Measurements from ENCODE around the gene PTPRE.

Gene PTPRE

DNA sequence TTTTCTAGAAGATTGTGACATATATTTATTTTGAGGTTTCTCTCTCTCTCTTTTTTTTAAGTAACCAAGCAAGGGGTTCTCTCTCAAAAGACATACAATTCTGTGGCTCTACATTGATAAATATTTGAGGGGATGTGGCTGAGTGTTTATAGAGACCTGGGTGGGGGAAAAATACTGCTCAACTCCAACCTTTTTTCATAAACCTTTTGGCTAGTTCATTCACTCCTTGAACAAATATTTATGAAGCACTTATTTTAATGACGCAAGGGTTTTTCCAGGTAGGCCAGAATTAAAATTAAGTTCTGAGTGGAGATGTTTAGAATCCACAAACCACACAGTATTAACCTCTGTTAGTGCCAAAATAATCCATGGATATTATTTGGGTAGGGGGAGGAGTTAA lies 100.2 kb downstream of the PTPRE start:
- Histone ChIP-seq H3K4me3 (replicated peaks; ENCODE audit: insufficient read depth, low read length) (no peak overlapping the region), H3K27me3 (ENCODE audit: insufficient read depth, poor library complexity, severe bottlenecking) (peaks cover 2% of the 10 kb centered on the region), H3K27ac (replicated peaks) (no peak overlapping the region)
- no peak for DNase-seq (ENCODE audit: low read depth in 1 of 2, low spot score in 1 of 2)
- TF ChIP-seq, protein P1, sequence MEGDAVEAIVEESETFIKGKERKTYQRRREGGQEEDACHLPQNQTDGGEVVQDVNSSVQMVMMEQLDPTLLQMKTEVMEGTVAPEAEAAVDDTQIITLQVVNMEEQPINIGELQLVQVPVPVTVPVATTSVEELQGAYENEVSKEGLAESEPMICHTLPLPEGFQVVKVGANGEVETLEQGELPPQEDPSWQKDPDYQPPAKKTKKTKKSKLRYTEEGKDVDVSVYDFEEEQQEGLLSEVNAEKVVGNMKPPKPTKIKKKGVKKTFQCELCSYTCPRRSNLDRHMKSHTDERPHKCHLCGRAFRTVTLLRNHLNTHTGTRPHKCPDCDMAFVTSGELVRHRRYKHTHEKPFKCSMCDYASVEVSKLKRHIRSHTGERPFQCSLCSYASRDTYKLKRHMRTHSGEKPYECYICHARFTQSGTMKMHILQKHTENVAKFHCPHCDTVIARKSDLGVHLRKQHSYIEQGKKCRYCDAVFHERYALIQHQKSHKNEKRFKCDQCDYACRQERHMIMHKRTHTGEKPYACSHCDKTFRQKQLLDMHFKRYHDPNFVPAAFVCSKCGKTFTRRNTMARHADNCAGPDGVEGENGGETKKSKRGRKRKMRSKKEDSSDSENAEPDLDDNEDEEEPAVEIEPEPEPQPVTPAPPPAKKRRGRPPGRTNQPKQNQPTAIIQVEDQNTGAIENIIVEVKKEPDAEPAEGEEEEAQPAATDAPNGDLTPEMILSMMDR (IDR thresholded peaks at IDR 0.05; ENCODE audit: insufficient read depth, low read length), result no peak
- TF ChIP-seq, protein P2, sequence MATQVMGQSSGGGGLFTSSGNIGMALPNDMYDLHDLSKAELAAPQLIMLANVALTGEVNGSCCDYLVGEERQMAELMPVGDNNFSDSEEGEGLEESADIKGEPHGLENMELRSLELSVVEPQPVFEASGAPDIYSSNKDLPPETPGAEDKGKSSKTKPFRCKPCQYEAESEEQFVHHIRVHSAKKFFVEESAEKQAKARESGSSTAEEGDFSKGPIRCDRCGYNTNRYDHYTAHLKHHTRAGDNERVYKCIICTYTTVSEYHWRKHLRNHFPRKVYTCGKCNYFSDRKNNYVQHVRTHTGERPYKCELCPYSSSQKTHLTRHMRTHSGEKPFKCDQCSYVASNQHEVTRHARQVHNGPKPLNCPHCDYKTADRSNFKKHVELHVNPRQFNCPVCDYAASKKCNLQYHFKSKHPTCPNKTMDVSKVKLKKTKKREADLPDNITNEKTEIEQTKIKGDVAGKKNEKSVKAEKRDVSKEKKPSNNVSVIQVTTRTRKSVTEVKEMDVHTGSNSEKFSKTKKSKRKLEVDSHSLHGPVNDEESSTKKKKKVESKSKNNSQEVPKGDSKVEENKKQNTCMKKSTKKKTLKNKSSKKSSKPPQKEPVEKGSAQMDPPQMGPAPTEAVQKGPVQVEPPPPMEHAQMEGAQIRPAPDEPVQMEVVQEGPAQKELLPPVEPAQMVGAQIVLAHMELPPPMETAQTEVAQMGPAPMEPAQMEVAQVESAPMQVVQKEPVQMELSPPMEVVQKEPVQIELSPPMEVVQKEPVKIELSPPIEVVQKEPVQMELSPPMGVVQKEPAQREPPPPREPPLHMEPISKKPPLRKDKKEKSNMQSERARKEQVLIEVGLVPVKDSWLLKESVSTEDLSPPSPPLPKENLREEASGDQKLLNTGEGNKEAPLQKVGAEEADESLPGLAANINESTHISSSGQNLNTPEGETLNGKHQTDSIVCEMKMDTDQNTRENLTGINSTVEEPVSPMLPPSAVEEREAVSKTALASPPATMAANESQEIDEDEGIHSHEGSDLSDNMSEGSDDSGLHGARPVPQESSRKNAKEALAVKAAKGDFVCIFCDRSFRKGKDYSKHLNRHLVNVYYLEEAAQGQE (IDR thresholded peaks at IDR 0.05; ENCODE audit: insufficient replicate concordance, low read depth), result no peak
- no peak for TF ChIP-seq POLR2AphosphoS5 (IDR thresholded peaks at IDR 0.05; ENCODE audit: low read depth)
- no peak for TF ChIP-seq GABPA (IDR thresholded peaks at IDR 0.05; ENCODE audit: low read depth)
- TF ChIP-seq SPI1 (IDR thresholded peaks at IDR 0.05; ENCODE audit: borderline replicate concordance, low read depth), result no peak

DNA sequence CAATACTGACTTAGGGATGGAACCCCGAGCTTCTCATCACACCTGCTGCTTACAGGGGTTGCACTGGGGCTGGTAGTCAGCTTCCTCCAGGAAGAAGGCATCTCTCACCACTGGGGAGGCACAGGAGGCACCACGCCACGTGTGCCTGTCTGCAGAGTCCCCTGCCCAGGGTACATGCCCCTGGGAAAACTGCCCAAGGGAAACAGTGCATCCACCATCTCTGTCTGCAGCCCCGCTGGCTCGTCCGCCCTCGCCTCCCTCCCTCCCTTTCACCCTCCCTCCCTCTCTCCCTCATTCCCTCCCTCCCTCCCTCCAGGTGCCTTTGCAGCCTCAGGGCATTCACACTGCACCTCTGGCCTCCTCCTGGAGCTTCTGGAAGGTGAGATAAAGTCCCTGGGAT lies 101.1 kb downstream of the PTPRE start:
- TF ChIP-seq, protein P1 (IDR thresholded peaks at IDR 0.05; ENCODE audit: insufficient read depth, low read length), result no peak
- TF ChIP-seq, protein P2 (IDR thresholded peaks at IDR 0.05; ENCODE audit: insufficient replicate concordance, low read depth), result no peak
- TF ChIP-seq GABPA (IDR thresholded peaks at IDR 0.05; ENCODE audit: low read depth) (no peak), POLR2AphosphoS5 (IDR thresholded peaks at IDR 0.05; ENCODE audit: low read depth) (no peak), SPI1 (IDR thresholded peaks at IDR 0.05; ENCODE audit: borderline replicate concordance, low read depth) (no peak)
- no peak for DNase-seq (ENCODE audit: low read depth in 1 of 2, low spot score in 1 of 2)
- Histone ChIP-seq H3K27ac (replicated peaks) (no peak overlapping the region), H3K27me3 (ENCODE audit: insufficient read depth, poor library complexity, severe bottlenecking) (peaks cover 2% of the 10 kb centered on the region), H3K4me3 (replicated peaks; ENCODE audit: insufficient read depth, low read length) (no peak overlapping the region)

DNA sequence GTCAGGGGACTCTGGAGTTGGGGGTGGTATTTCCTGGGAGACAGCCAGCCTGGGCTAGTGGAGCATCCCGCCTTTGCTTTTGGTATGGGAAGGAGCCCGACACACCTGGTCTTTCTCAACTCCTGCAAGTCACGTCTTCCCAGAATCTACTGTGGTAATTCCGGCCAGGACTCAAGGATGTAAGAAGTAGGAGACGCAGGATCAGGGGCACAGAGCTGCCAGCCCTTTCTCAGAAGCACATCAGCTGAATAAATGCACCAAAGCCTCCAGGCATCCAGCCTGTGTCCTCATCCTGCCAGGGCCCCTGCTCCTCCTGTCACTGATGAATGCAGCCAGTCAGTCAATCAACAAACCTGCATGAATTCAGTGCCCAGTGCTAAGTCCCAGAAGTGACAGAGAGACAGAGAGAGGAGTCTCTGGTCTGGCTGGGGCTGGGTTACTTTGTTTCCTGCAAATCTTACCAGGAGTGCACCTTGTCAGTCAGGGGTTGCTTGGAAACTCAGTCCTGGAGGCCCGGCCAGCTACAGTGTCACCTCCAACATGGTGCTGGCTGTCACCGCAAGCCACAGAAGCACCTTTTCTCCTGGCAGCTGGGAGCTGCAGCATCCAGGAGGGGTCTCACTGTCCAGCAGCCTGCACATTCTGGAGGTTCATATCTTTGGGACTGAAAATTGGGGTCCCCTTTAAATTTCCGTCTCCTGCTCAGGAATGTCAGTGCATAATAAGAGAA lies 101.8 kb downstream of the PTPRE start:
- Histone ChIP-seq H3K27me3 (ENCODE audit: insufficient read depth, poor library complexity, severe bottlenecking) (peaks cover 2% of the 10 kb centered on the region), H3K4me3 (replicated peaks; ENCODE audit: insufficient read depth, low read length) (no peak overlapping the region), H3K27ac (replicated peaks) (no peak overlapping the region)
- no peak for DNase-seq (ENCODE audit: low read depth in 1 of 2, low spot score in 1 of 2)
- TF ChIP-seq, protein P2 (IDR thresholded peaks at IDR 0.05; ENCODE audit: insufficient replicate concordance, low read depth), result no peak
- TF ChIP-seq POLR2AphosphoS5 (IDR thresholded peaks at IDR 0.05; ENCODE audit: low read depth), result no peak
- no peak for TF ChIP-seq GABPA (IDR thresholded peaks at IDR 0.05; ENCODE audit: low read depth)
- no peak for TF ChIP-seq SPI1 (IDR thresholded peaks at IDR 0.05; ENCODE audit: borderline replicate concordance, low read depth)
- TF ChIP-seq, protein P1 (IDR thresholded peaks at IDR 0.05; ENCODE audit: insufficient read depth, low read length), result no peak

Data from HL-60 (cell line).